EH (cell line): ENCODE results near the gene PCGF1.
A peak's percentile ranks its signal among the peaks of the same experiment; 100 is the strongest.

ENCODE experiments used
- DNase-seq: peaks from one replicate; pipeline ENCODE4 v3.0.0-alpha.2; 2015; ENCODE audit warnings: low read depth

The PCGF1 gene

DNA sequence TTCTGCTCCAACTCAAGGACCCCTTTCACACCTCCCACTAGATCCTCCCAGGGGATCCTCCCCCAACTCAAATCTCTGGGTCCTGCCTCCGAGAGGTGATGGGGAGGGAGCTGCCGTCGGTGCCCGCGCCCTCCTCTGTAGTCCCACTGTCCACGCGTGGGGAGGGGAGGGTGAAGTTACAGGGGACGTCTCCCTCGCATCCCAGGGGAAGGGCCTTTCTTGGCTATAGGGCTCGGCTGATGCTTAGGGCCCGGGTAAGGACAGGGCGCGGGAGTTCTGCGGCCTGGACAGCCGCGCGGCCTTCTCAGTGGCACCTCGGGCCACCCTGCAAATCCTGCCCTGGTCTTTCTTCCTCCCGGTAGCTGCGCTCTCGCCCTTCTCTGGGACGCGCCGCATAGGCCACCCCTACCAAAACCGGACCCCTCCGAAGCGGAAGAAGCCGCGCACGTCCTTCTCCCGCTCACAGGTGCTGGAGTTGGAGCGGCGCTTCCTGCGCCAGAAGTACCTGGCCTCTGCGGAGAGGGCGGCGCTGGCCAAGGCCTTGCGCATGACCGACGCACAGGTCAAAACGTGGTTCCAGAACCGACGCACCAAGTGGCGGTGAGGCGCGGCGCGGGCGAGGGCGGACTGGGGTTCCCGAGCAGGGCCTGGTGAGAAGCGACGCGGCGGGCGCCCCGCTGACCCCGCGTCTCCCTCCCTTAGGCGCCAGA, 7.9 kb upstream of the PCGF1 start:
- no peak for DNase-seq

DNA sequence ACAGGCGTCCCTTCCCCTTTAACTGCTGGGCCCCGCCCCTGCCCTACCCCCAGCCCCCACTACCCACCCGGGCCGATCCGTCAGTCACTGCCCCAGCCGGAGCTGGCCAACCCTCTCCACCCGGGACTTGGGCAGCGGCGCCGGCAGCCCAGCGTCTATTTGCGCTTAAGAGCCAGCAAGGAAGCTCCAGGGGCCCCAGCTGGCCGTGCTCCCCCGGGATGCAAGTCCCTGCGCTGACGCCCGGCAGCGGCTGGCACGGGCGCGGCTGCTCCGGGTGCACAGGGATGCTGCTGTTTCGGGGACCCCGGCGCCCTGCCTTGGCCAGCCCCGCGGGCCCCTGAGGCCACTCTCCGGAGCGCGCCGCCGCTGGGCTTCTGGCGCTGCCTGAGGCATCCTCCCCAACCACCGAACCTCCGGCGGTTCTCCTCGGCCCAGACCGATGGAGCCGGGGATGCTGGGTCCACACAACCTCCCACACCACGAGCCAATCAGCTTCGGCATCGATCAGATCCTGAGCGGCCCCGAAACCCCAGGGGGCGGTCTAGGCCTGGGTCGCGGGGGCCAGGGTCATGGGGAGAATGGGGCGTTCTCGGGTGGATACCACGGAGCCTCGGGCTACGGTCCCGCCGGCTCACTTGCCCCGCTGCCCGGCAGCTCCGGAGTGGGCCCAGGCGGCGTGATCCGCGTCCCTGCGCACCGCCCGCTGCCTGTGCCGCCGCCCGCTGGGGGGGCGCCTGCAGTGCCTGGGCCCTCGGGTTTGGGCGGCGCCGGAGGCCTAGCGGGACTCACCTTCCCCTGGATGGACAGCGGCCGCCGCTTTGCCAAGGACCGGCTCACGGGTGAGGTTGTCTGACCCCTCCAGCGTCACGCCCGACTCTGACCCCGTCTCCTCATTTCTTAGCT, 7.1 kb upstream of the PCGF1 start, which contains the start of gene TLX2:
Gene TLX2, plus strand, starts transcription at position 83 of the 903 bp plus-strand sequence. Its CDS starts 357 bp downstream, at position 440.
- DNase-seq = peak; percentile 32

DNA sequence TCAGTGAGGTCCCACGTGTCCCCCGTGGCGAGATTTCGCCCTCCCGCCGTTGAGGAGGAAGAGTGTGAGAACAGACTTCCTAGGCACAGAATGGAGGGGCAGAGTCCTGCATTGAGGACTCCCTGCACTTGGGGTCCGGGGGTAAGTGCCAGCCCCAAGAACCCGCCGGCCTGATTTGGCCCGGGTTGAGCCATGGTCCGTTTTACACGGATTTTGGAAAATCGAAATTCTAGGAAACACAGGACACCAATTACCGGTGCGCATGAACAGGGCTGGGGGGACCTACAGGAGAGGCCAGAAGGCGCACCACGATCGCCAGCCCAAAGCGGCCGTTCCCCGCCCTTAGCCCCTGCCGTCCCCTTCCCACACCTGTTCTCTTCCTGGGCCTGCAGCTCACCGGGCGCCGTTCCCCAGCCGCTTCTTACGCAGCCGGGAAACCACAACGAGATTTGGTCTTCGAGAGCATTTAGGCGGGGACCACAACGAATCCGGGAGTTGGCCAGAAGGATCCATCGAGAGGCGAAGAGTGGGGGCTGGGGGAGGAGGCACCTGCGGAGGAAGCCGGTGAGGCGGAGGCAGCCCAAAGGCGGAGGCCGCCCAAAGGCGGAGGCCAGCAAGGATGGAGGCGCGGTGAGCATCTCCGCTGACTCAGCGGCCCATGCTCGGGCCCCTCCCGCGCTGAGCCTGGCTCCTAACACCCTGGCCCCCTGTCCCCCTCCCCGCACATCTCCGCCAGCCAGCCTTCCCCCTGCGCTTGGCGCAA, 6.3 kb upstream of the PCGF1 start:
- no peak for DNase-seq

DNA sequence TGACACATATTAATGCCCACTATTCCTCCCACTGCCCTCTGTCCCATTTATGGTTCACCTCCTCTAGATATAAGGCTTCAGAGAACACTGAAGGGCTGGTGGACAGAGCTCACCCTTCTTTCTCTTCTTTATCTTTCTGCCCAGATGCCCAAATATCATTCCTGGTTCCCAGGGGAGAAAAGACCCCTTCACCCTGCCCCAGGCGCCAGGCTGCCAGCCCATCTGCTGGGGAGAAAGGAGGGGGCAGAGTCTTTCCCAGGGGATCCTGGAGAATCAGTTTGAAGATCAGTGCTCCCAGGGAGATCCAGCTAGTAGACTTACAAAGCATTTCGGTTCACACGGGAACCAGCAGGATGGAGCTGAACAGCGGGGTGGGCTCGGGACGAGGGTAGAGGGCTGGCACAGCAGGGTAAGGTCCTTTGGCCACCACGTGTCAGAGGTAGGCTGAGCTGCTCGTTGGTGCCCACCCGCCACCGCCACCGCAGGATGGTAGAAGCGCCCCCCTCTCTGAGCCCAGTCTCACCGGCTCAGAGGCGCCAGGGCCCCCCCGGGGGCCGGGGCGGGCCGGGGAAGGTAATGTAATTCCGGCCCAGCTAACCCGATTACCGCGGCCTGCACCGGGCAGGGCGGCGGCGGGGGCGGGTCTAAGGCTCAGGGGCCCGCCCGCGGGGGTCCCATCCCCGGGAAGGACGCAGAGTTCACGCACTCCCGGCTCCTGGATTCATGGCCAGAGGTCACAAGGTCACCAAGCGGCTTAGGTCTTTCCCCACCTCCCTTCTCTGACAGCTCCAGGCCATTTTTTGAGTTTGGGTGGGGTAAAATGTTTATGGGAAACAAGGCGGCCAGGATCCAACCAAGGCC, 5.5 kb upstream of the PCGF1 start:
- no peak for DNase-seq

DNA sequence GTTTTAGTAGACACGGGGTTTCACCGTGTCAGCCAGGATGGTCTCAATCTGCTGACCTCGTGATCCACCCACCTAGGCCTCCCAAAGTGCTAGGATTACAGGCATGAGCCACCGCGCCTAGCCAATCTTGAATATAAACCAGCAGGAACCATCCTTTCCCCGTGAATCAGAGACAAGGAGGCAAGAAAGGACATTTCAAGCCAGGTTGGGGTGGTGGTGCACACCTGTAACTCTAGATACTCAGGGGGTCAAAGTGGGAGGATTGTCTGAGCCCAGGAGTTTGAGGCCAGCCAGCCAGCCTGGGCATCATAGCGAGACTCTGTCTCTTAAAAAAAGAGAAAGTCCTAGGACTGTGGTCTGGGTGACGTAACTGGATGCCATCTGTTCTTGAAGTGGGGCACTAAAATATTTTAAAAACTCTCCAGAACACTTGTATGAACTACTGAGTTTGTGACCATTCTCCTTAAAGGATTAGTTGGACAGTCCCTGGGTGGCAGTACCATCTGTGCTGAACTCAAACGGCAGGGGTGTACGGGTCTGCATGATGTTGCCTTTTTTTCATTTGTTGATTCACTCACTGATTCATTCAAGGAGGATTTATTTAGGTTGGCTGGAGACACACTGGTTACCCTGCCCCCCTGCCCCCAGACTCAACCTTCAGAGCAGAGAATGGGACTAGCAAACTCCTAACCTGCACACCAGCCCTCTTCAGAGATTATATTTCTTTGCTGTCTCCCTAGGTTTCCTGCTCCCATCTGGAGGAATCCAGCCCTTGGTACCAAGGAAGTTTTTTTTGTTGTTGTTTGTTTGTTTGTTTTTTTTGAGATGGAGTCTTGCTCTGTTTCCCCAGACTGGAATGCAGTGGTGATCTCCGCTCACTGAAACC, 3.9 kb upstream of the PCGF1 start:
- peak; percentile 38 for DNase-seq

DNA sequence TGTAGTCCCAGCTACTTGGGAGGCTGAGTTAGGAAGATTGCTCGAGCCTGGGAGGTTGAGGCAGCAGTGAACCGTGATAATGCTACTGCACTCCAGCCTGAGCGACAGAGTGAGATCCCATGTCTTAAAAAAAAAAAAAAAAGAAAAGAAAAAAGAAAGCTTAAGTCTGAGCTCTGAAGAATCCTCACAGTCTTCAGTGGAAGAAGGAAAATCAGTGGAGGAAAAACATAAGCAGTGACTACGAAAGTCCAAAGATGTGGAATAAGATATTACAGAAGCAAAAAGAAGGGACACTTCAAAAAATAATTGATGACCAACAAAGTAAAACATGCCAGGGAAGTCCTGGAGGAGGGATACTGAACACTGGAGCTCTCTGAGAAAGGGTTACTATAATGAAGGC, 2.8 kb upstream of the PCGF1 start:
- no peak for DNase-seq

DNA sequence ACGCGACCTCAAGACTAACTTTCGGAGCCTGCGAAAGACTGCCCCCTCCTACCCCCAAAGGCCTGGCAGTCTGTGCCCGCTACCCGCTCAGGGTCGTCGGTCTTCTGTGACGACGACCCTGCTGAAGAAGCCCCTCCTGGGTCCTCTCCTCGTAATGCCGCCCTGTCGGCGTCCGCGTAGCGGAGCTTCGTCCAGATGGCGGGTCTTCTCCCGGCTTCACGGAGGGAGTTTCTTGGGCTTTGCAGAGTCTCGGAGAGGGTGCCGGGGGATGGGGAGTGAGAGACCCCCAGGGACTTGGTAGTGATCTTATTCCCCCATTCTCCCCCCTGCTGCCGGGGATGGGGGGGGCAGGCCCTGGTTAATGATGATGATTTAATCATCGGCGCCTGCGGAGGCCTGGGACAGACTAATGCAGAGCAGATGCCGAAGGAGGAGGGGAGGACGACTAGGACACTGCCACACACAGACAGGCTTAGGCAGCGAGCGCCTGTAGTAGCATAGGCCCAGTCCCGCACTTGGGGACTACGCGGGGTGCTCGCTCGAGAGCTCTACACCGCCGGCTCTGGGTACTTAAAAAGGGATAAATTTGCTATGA, 528 bp upstream of the PCGF1 start:
- peak; percentile 85 for DNase-seq

DNA sequence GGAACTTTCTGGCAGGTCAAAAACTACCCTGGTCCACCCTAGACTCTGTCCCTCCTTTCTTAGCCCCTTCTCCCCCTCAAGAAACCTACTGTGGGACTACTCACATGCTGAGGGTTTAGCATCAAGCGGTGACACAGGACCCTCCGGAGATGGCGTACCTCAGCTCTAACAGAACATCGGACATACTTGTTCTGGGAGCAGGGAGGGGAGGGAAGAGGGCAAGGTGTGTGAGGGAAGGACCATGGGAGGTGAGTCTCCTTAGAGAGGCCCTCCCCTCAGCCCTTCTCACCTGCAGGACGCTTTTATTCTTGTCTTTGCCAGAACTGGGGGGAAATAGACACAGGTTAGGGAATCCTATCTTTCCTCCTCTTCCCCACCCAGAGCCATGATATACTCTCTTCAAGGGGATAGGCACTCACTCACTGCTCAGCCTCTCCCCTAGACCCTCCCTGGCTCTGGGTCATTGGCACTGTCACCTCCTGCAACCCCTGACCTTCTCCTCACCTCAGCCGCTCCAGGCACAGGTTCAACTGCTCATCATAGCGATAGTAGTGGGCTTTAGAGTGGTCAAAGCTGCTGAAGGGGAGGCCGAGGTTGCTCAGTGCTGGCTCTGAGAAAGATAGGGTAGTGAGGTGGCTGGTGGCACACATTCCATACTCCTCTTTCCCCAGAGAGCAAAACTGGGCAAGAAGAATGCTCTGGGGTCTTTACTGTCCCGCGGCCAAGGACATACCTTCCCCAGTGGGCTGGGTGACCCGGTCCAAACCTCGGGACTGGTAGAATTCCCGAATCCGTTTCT, 1.8 kb downstream of the PCGF1 start:
- DNase-seq = no peak

DNA sequence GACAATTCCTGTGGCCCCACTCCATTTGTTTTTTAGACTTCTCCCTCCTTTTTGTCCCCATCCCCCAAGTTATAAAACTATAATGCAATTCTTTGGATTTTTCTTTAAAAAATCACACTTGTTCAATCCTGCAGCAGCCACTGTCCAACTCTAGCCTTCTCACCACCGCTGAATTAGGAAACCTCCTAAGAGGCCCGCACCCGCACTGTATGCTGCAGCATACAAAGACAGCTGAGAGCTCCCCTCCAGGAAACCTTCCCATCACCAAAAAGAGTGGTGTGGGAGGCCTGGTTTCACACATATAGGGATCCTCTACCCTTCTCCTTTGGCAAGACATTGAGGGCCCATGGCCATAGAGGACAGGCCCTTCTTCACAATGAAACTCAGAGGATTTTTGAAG, 2.9 kb downstream of the PCGF1 start:
- no peak for DNase-seq

DNA sequence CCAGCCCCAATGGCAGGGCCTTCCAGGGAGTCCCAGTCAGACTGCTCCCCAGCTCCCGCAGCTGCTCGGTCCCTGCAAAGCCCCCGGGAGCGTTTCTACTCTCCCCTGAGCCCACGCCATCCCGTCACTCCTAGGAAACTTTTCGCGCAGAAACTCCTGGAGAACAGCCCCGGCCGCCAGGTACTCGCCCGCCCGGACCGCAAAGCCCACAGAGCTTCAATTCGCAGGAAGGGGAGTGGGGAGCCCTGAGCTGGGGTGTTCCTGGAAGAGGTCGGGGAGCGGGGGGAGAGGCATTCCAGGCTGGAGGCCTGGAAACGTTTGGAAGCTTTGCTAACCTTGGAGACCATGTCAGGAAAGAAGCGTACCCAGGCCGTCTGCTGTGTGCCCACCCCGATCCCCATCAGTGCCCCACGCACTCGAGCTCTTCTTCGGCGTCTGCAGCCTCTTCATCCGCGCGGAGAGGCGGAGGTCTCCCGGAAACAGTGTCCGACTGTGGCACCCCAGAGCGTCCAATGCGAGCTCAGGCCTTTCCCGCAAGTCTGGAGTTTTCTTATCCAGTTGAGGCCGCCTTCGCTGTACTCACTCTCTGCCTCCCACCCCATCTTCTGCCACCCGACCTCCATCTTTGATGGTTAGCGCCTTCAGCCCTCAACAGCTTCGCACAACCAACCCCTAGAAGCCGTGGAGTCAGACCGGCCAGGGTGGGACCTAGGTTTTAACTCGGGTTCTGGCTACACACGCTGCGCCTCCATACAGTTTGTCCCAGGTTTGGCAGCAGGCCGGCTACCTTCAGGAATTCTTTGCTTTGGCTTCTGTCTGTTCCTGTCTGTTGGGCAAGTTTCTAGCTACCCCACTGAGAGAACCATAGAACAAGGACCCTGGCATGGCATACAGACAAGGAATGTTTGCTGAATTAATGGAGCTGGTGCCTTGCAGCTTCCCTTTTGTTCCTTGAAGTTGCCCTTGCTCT, 3.7 kb downstream of the PCGF1 start:
- DNase-seq = no peak

DNA sequence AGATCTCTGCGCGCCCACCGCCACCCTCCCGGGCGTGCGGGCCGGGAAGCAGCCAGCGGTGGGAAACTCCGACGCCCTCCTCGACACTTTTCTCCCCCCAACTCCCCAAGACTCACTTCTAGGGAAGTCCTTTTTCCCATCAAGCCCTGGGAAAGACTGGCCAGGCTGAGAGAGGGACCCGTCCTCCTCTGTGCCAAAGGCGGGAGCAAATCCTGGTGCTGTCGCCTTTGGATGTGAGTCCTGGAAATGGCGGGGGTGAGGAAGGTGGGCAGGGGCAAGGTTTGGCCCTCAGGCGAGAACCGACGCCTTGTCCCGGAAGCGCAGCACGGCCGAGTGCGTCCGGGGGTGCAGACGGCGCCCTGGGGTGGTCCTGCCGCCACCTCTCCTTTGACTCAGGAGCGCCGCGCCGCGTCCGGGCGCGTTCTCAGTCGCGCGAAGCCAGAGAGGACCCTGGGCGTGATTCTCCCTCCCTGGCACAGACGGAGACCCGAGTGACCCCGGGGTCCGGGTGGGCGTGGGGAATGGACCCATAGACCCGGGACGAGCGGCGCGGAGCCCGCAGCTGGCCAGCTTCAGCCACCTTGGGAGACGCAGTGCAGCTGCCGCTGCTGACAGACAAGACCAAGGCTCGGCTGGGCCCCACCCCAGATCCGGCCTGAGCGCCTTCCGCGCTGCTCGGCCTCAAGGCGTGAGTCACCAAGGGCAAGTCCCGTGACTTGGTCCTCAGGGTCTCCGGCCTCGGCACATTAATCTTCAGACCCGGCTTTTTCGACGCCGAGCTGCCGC, 4.6 kb downstream of the PCGF1 start:
- DNase-seq = peak; percentile 83

DNA sequence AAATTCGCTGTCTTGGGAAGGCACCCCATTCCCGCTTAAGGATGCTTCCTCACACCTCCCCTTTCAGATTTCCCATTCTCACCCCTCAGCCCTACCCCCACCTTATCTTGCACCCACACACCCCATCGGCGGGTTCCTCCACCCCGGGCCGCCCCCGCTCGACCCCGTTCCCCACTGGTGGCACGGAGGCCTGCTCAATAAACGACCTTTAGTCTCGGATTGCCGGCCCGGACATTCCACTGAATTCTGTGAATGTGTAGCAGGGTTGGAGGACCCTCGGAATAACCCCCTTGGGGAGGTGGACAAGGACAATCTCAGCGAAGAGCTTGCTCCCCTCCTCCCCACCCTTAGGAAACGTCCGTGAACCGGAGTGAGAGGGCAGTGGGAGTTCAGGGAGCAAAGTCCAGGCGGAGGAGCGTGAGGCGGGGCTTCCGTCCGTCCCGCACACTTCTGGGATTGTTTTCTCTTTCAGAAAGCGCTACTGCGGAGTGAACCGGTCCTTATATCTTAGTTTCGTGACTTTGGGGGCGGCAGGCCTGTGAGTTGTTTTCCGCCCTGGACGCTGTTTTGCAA, 5.3 kb downstream of the PCGF1 start:
- DNase-seq = no peak

DNA sequence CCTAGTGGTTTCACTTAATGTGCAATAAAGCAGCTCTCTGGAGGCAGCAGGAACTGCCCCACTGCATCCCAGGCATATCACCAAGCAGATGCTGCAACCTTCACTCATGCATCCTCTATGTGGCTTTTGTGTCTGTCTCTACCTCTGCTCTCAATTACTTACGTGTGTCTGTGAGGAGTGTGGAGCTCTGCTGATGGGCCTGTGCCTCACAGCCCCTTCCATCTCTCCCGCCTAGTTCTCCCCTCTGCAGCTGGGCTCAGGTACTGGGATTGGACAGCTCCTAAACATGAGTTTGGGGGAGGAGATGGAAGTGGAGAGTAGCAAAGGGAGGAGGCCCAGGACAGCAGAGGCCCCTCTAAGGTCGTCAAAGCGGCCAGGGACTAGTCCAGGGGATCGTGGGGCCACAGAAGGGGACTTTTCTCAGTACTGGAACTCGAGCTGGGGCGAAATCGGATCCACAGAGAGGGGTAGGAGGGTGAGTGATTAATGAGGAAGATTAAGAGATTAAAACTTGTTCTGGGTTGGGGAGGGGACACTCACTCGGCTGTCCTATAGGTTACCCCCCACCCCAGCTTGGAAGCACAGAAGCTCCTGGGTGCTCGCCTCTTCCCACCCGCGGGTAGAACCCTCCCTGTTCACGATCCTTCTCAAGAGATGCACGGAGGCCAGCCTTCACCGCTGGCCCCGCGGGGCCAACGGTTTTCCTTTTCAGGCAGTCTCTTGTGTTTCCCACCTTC, 6.0 kb downstream of the PCGF1 start:
- DNase-seq = no peak

DNA sequence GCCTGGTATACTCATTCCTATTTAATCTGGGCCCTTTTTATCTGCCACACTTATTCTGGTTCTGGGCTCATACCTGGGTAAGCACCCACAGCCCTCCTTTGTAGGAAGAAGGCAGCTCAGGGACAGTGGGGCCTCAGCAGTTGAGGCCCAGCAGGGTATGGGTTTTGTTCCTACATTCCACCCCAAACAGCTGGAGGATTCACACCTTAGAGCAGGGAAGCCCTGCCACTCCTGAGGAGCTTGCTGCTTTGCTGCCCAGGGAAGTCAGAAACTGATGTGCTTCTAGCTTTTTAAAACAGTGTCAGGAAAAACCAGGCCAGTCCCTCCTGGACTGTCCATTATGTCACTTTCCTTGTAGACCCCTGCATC, 6.9 kb downstream of the PCGF1 start:
- no peak for DNase-seq

DNA sequence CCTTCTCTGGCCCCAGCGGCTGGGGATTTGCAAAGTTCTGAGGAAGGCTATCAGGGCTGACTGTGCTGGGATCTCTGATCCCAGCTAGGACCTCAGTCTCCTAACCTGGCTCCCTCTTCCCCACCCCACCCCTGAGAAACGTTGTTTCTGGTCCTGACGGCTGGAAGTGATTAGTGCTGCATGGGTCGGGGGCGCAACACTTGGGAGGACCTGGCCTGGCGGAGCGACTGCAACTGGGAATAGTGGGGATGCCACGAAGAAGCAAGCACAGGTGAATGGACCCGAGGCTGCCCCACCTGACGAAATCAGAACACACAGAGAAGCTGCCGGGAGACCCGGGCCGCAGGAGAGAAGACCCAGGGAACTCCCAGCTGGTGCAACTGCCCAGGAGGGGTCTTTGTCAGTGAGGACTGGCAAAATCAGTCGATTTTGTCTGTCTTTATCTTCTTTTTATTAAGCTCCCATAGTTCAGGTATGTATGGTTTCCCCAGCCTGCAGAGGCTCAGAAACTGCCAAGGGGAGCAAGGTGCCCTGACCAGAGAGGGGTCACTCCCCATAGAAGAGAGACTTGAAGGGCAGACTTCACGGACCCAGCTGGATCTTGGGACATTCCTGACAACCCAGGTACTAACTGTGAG, 7.4 kb downstream of the PCGF1 start:
- no peak for DNase-seq
